Embryonic facial prominence (tissue), 1 donor: ENCODE data around the gene ROR1.

Experiments
- DNase-seq: peaks from one replicate; pipeline ENCODE4 v3.0.0-alpha.2; 2016; ENCODE audit errors: extremely low spot score

ROR1 gene

DNA sequence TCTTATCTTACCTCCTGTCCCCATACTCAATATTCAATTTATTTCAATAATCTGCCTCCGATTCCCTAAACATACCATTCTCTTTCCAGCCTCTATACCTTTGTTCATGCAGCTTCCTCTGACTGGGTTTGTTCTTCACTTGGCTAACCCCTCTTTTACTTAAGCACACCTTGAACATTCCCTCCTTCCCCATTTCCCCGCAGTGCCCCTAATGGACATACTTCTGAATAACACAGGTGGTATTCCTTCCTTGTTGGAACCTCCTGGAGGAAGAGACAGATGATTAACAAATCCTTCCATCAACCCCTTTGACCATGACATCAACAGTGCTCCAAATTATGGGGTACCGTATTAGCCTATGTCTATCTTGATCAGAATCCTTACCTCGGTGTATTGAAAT is 239.6 kb downstream of the ROR1 start:
- DNase-seq, result no peak

DNA sequence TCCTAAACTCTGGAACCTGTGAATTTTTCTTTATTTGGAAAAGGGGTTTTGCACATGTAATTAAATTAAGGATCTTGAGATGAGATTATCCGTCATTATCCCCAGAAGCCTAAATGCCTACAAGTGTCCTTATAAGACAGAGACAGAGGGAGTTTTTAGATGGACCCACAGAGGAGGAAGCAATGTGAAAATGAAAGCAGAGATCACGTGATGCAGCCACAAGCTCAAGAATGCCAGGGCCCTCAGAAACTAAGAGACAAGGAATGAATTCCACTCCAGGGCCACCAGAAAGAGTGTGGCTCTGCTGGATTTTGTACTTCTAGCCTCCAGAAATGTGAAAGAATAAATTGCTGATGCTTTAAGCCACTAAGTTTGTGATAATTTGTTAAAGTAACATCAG is 246.0 kb downstream of the ROR1 start:
- DNase-seq, result no peak

DNA sequence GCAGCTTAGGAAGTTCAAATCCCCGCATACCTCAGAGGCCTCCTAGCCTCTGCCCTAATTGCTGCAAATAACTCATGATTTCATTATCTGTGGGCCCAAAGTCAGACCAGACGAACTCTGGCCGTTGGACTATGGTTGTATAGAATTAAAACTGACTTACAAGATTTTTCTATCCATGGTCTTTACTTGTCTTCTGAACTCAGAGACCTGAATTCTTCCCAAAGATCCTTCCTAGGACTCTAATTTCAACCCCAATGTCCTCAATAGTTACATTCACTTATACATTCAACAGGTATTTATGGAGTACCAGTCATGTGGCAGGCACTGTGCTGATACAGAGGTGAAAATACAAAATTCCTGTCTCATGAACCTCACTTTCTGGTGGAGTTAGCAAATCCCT is 247.2 kb downstream of the ROR1 start:
- no peak for DNase-seq

DNA sequence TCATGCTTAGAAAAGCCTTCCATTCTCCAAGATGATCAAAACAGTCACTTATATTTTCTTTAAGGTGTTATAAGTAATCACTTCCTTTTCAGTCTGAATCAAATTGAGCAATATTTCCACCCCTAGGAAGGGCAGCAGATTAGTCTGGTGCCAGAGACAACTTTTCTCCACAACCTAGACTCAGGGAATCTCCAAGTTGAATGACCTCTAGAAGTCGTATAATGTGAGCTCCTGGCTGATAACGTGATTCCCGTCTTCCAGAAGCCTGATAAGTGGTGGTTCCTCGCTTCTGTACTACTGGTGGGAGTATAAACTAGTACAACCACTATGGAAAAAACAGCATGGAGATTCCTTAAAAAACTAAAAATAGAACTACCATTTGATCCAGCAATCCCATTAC is 251.2 kb downstream of the ROR1 start:
- DNase-seq, result no peak

DNA sequence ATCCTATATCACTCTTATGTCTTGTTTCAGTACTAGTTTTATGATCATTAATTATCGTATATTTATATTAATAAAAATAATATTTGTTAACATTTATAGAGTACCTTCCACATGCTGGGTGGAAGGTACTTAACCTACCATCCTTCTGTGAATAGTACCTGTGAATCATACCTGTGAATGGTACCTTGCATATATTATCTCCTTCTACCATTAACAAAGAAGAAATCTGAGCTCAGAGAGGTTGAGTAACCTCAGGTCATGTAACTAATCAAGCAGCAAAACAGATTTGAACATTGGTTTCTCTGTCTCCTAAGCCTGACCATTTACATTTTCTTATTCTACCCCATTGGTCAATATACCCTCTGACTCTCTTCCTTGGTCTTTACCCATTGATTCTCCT is 255.2 kb downstream of the ROR1 start:
- DNase-seq, result no peak

DNA sequence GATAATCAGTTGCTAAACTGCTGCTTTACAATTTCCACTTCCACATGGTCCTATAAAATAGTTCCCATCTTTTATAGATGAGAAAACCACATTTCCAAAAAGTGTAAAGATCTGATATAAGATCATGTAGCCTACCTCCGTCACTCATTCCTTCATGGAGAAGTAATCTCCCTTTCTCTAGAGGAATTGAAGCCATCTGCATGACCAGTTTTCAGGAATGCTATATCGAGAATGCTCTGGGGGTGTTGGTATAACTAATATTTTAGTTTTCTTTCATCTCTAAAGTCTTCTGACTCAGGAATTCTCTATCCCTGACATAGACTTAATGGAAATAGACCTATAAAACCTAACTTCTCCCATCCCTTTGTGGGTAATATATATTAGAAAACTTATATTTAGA is 256.6 kb downstream of the ROR1 start:
- no peak for DNase-seq

DNA sequence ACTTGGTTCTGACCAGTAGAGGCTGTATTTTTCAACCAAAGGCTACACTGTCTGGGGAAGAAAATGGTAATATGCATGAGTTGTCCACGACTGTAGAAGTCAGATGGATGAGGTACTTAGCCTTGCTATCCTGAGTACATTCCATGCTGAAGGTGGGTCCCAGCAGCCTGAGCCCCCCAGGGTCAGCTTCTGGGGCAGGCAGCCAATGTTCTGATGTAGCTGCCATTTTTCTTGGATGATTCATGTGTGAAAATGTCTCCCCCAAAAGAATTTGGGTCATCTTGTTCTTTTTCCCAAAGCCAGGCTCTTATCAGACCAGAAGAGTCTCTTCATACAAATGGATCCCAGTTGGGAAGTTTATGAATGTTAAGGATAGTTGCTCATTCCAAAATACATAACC is 257.4 kb downstream of the ROR1 start:
- DNase-seq, result no peak

DNA sequence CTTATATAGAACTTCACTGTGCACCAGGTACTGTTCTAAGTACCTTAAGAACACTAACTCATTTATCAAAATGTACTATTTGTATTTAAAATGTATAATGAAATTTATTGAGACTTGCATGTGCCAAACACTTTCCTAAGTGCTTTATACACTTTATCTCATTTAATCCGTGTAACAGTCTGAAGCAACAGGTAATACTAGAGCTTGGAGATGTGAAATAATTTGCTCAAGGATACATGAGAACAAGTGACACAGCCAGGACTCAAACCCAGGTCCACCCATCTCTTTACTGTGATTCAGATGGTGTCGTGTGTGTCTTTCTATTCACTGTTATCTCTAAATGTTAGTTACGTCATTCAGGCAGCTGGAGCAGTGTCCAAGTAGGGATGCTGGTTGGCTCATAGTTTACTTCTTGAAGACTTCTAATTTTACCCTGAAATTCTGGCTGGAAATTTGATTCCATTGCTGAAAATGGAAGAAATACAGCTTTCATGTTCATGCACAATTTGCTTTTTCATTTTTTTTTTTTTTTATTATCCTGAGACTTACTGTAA is 259.9 kb downstream of the ROR1 start:
- DNase-seq, result no peak

DNA sequence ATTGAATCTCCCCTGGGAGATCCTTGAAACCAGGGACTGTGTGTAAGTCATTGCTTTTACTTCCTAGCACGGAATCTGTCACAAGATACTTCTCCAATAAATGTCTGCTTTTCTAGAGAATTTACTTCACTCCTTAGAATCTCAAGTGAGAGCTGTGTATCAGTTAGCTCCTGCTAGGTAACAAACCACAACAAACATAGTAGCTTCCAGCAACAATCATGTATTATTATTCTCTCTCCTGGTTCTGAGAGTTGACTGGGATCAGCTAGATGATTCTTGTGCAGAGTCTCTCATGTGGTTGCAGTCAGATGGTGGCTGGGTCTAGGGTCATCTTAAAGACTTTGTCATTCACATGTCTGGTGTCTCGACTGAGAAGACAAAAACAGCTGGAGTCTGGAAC is 262.7 kb downstream of the ROR1 start:
- DNase-seq, result no peak

DNA sequence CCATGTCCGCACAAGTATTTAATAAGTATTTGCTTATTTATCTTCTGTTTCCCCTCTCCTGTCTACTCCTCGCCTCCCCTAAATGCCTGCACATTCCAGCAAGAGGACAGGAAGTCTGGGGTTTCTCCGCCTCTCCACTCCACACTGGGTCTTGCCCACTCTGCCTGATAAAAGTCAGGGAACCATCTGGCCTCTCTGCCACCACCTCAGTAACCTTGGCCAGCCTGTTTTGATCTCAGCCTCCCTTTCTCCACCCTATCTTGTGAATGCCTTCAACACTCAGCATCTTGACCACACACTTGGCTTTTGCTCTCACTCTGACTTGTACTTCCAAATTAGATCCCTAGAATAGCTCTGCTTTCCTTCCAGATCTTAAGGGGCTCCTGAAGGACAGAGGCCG is 264.3 kb downstream of the ROR1 start:
- no peak for DNase-seq

DNA sequence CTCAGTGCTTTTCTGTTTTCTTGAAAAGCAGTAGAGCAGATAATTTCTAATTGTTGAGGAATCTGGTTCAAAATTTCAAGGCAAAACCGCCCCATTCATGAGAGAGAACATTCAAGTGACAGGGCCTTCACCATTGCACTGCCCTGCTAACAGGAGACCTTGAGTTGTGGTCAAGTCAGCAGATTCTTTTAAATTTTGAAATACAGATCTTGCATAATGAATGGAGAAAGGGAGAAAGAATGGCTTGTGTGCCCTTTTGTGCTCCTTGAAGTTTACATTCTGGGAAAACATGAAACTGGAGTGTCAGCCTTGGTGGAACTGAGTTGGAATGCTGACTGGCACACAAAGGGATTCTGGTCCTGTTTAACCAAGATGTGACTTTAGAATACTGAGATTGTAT is 265.1 kb downstream of the ROR1 start:
- DNase-seq, result no peak

DNA sequence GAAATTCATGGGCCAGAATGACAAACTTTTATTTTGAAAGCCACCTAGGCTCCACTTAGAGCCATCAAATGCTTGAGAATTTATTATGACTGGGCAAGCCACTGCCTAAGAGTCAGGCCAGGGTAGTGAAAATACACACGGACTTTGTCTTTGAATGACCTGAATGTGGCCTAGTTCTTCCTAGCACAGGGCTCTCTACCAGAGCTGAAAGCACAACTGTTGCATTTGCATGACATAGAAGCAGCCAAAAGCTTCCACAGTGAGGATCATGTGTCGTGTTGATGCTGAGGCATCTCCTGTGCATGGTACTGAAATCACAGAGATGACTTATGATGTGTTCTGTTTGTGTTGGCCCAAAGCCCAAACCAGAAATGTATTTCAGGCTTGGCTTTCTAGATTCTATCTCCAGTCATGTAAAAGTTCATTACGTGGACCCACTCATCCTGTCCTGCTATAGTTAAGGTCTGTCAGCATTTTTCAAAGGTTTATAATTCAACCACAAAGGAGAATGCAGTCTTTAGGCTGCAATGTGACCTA is 265.6 kb downstream of the ROR1 start:
- peak; percentile 44 for DNase-seq

DNA sequence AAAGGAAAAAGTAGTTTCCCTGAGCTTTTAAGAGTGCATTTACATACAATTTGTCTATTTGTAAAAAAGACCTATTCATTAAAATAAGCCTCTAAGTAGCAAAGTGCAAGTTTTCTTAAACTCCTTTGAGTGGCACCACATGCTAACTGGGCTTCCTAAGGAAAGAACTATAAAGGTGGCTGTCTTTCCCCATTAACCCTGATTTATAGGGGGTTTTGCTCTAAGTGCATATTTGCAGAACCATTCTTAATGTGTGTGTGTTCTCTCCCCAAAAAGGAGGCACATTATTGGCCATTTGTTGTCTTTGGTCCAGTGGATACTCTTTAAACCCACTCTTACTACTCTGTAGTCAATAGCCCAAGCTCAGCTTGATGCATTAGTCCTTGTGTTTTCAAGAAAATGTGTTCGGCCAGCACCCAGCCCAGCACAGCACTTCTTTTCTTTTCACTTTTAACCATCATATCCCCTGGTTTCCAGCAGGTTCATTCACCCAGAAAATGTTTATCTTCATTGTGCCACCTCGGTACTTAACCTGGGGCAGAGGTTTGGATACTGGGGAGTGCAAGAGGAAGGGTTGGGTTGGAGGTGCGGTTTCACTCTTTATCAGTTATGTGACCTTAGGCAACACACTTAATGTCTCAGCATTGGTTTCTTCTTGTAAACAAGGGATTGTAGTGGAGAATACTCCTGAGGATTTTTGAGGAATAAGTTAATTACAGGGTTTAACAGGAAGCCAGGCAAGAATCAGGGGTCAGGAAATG is 267.7 kb downstream of the ROR1 start:
- DNase-seq, result no peak

DNA sequence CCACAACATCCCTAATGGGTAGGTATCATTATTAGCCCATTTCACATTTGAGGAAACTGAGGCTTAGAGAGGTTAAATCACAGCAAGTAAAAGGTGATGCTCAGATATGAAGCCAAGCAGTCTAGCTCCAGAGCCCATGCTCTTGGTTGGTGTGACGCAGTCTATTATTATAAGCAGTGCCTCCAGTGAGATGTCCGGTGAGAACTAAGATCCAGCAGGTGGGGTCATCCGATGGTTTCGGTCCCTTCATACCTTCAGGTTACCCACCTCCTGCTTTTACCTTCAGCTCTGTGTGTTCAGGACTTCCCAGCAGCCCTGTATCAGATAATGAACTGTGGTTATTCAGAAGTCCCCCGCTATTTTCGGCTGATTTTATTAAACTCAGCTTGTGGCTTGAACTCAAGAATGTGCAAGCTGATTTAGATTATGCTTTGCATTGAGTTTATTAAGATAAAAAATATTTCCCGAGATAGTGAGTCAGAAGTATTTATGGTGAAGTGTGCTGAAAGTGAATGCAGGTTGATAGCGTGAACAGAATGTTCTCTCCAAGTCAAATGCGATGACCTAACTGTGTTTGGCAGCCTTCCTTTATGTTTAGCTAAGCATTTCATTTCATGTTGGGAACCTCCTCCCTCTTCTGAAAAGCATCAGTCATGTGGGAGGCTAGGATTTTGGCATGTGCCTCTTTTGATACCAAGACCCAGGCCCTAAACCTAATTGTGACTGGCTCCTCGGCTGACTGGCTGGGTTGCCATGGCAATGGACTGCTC is 268.7 kb downstream of the ROR1 start:
- peak; percentile 77 for DNase-seq

DNA sequence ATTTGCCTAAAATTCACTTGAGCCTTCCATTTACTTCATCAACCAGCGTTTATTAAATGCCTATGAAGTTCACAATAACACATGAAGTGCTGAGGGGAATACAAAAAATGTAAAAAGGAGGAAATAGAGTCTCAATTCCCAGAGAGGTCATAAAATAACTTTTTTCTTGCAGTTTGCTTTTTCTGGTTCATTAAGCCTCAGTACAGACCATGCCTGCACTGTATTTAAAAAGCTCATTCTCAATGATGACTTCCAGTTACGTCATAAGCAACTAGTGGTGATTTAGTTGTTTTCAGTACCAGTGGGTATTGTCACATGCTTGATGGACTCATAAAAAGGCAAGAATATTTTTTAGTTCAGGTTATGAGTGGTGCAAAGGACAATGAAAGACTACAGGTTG is 269.5 kb downstream of the ROR1 start:
- DNase-seq, result no peak

DNA sequence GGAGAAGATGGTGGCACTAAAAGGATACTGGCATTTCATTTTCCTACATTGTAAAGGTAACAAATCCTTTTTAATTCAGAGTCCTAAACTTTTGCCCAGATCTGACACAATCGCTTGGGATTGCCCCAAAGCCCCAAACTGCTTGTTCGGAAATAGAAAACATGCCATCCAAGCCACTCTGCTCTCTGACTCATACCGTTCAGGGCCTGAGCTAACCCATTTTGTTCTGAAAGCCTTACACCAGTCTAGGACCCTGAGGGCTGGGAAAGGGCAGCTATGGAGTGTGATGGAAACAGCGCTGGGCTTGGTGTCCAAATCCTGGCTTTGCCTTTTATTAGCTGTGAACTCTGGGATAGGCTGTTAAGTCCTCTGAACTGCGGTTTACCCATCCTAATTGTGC is 270.2 kb downstream of the ROR1 start:
- DNase-seq, result no peak

DNA sequence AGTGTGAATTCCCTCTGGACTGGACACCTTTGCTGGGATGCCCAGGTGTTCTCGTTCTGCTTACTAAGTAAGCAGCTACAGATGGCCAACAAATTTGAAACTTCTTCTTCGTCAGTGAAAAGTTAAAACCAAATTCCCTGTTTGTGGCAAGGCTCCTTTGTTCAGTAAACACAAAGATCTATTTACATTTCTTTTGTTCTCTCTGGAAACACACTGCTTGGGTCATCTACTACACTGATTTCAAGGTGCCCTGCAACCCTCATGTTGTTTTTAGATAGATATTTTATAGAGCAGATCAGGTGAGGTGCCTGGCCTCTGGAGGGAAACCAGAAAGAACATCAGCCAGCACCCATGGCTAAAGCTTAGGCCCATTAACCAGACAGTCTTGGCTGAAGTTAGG is 272.4 kb downstream of the ROR1 start:
- DNase-seq, result no peak

DNA sequence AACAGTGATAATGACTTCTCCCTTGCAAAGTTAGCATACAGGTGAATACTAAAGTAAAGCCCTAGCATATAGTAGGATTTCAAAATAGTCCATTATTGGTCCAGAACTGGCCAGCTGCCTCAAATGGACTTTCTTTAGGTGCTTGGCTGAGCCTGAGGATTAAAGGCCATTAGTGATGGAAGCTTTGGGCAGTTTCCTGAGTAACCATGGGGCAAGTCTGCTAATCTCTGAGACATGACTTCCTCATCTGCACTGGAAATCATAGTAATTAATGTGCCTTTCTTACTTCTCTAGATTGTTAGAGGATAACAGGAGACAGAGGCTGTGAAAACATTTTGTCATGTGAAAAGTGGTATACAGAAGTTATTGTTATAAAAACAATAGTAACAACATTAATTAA is 273.1 kb downstream of the ROR1 start:
- DNase-seq, result no peak

DNA sequence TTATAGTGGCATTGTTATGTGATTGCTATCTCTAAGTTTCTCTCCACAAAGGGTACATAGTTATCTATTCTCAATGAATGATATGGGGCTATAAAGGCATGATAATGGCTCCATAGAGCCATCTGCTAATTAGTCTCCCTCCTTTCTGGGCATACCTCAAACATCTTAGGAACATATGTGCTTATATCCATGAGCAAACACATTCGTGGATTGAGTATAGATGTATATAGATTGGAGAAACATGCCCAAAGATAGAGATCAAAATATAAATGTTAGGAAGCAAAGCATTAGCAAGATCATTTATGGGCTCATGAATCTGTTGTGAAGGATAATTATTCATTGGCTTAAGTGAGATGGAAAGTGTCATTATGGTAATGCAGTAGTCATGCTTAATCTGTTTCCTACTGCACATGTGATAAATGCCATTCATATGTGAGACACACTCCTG is 273.8 kb downstream of the ROR1 start:
- DNase-seq, result no peak

DNA sequence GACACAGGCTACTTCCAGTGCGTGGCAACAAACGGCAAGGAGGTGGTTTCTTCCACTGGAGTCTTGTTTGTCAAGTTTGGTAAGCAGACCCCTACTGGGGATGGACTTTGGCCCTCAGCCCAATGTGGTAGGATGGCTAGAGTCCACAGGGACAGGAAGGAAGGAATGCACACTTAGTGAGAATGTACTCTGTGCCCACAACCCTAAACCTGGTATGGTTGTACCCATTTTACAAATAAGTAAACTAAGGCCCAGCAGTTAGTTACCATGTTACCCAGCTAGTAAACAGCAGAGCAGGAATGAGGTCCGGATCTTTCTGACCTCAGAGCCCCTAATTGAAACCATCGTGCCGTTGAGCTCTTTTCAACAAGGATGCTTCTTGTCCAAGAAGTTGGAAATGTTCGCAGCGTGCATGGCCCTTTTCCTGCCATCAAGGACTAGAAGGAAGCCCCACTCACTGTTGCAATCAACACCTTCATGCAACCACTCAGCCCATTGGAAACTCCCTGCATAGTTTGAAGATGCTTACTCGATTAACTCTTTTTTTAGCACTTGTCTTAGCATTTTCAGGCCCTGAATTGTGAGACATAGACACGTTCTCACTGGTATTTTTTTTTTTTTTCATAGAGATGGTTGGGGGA is 276.2 kb downstream of the ROR1 start:
- DNase-seq, result no peak

DNA sequence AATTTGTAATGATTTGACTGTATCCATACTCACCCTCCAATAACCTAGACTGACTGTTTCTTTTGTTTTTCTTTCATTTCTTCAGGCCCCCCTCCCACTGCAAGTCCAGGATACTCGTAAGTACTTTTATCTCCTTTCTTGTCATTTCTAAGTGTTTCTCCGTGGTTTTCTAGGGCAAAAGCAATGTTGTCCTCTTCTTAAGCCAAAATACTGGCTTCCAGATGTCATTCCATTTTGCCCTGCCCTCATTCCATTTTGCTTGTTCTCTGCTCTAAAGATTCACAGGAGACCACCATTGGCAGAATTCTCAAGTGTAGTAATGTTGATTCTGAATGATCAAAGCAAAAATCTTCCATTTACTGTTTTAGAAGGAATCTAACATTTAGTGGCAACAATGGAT is 276.8 kb downstream of the ROR1 start:
- DNase-seq, result no peak

DNA sequence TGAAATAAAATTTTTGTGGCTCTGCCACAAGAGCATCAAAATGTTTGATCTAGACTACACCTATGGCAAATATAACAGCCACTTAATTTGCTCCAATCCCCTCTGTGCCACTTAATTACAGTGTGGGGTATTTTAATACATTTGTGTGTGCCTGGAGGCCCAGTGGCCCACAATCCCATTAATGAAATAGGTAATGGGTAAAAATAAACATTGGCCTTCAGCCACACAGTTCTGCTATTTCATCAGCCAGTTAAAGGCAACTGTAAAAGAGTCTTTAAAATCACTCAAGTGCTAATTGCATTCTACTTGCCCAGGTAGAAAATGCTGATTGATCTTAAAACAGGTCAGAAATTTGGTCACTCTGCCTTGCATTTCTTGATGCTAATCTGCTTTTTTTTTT is 278.0 kb downstream of the ROR1 start:
- no peak for DNase-seq
